HFFc6 (cell line): Measurements from ENCODE around the gene POLR2E. TPM values are rescaled to one million over a fixed set of nuclear protein-coding genes. Genes with fewer than 3 reads are reported as not detected.

Experiments used
- DNase-seq: peaks from one replicate; pipeline ENCODE4 v3.0.0-alpha.2; 2018
- H3K27ac Mint-ChIP-seq: 2 replicates; pipeline ENCODE4 v1.8.0; 2020; ENCODE audit warnings: mild to moderate bottlenecking, mixed read lengths
- H3K27me3 Mint-ChIP-seq: 2 replicates; pipeline ENCODE4 v1.8.0; 2021; ENCODE audit warnings: mild to moderate bottlenecking, moderate library complexity, mixed read lengths; ENCODE audit not compliant: insufficient read depth
- H3K36me3 Mint-ChIP-seq: 2 replicates; pipeline ENCODE4 v1.8.0; 2021; ENCODE audit warnings: low read depth, mixed read lengths
- H3K4me1 Mint-ChIP-seq: 2 replicates; pipeline ENCODE4 v1.8.0; 2020; ENCODE audit warnings: low read depth, mixed read lengths
- H3K4me3 Mint-ChIP-seq: 2 replicates; pipeline ENCODE4 v1.8.0; 2020; ENCODE audit warnings: mild to moderate bottlenecking, moderate library complexity, mixed read lengths
- H3K9me3 Mint-ChIP-seq: 2 replicates; pipeline ENCODE4 v1.8.0; 2020; ENCODE audit warnings: mild to moderate bottlenecking, mixed read lengths
- CTCF ChIP-seq: fragments of 200-600 bp; sonication (generic); IDR thresholded peaks from 2 replicates; pipeline ENCODE4 v1.5.0; 2021; ENCODE audit warnings: antibody characterized with exemption, mild to moderate bottlenecking
- total RNA-seq, 6 experiments: library from RNA; stranded (reverse); fragmentation: NEBNext Ultra II Directional; extraction: Animal tissue kit (Norgen Biotek cat#: 25700); gene quantifications; 2 replicates in 1 of 6; 3 replicates in 5 of 6; pipeline ENCODE4 v1.2.3, GENCODE V29; 2021

The POLR2E gene
- total RNA-seq, 6 experiments from 2014 or later = 224 to 289 (median 250) TPM

DNA sequence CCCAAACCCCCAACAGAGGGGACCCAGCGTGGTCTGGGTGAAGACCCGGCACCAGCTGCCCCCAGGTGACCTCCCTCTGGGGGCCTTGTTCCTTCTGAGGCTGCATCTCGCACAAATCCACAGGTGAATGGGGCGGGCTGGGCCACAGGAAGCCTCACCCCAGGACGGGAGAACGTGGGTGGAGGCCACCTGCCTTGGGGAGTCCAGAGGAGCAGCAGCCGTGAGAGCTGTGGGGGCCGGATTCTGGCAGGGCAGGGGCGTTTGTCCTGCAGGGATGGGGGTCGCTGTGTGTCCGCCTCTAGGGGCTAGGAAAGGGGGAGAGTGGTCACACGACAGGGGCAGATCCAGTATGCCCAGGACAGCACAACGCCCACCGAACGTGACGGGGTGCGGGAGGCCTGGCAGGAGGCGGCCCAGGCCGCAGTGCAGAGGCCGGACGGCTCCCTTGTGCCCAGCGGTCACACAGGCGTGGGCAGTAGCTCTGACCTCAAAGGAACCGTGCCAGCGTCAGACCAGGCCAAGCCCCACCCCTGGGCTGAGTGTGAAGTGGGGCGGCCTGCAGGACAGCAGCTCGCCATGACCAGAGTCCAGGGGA lies 6.7 kb downstream of the POLR2E start:
- H3K36me3 Mint-ChIP-seq = no peaks in the 10 kb centered on the region
- TF ChIP-seq CTCF = no peak
- H3K4me1 Mint-ChIP-seq = peaks cover under 1% of the 10 kb centered on the region; the same call in 1 of the 2 replicates
- no peaks in the 10 kb centered on the region for H3K9me3 Mint-ChIP-seq
- DNase-seq = no peak
- H3K27me3 Mint-ChIP-seq = no peaks in the 10 kb centered on the region; the same call in 1 of the 2 replicates
- H3K27ac Mint-ChIP-seq = no peak overlapping the region
- no peak overlapping the region for H3K4me3 Mint-ChIP-seq

DNA sequence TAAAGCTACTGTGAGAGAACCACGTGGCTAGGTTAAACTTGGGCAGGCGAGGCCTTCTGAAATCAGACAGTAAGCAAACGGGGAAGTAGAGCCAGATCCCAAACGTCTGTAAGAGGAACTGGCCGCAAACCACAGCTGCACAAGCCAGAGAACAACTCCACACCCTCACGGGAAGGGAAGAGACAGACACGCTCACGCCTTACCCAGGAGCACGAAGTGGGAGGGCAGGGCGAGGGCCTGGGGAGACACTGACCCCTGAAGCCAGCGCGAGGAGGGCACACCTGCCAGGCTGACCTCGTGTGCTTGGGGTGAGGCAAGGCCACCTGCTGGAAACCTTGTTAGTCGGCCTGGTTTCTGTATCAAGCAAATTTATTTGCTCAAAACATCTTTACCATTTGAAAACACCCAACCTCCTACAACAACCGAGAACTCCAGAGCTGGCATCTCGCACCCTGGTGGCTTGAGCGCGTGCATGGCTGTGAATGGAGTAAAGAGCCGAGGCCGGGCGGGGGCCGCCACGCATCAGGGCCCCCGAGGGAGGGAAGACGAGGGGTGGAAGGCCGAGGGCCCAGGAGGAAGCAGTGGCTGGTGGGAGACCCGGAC lies 7.3 kb downstream of the POLR2E start:
- H3K27ac Mint-ChIP-seq = no peak overlapping the region
- no peaks in the 10 kb centered on the region for H3K9me3 Mint-ChIP-seq
- DNase-seq = no peak
- no peaks in the 10 kb centered on the region for H3K4me1 Mint-ChIP-seq
- no peaks in the 10 kb centered on the region for H3K36me3 Mint-ChIP-seq
- H3K27me3 Mint-ChIP-seq = no peaks in the 10 kb centered on the region; the same call in 1 of the 2 replicates
- TF ChIP-seq CTCF = no peak
- H3K4me3 Mint-ChIP-seq = no peak overlapping the region

DNA sequence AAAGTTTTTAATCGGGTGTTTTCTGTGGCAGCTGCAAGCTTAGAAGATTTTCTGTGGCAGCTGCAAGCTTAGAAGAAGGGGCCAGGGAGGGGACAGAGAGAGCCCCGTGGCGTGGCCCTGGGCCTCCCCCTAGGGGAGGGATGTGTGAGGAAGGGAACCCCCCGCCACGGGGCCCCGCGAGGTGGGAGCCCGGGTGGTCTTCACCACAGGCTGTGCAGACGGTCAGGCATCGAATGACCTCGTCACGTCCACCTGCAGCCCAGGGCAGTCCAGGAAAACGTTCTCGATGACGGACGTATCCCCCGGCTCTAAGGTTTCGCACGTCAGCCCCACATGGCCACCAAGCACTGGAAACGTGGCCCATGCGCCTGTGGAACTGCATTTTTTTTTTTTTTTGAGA lies 8.6 kb downstream of the POLR2E start:
- no peak for TF ChIP-seq CTCF

DNA sequence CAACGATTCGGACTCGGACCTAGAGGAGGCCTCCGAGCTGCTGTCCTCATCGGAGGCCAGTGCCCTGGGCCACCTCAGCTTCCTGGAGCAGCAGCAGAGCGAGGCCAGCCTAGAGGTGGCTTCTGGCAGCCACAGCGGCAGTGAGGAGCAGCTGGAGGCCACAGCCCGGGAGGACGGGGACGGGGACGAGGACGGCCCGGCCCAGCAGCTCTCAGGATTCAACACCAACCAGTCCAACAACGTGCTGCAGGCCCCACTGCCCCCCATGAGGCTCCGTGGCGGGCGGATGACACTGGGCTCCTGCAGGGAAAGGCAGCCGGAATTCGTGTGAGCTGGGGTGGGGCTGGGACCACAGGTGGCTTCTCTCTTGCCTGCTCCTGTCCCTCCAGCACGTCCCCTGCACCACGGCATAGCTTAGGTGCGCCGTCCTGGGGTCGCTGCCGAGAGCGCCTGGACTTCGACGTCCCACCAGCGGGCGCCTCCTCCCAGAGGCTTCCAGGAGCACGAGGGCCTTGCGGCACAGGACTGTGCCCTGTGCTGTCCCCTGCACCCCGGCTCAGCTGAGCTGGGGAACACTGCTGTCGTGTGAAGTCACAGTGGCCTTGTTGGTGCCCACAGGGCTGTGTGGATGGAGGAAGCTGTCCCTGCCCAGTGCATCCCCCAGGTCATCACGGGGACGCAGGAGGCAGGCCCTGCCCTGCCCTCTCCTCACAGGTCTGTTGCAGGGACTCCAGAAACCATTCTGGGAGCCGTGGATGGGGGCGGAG lies 9.3 kb downstream of the POLR2E start:
- Mint-ChIP-seq H3K4me3 (no peak overlapping the region), H3K9me3 (no peaks in the 10 kb centered on the region), H3K4me1 (no peaks in the 10 kb centered on the region), H3K27me3 (no peaks in the 10 kb centered on the region; the same call in 1 of the 2 replicates), H3K27ac (no peak overlapping the region), H3K36me3 (no peaks in the 10 kb centered on the region)
- no peak for TF ChIP-seq CTCF
- DNase-seq = no peak

More for the DNA sequence above, 8.6 kb downstream of the POLR2E start:
- H3K4me1 Mint-ChIP-seq = no peaks in the 10 kb centered on the region
- no peak overlapping the region for H3K4me3 Mint-ChIP-seq
- no peaks in the 10 kb centered on the region for H3K9me3 Mint-ChIP-seq
- no peak overlapping the region for H3K27ac Mint-ChIP-seq
- H3K27me3 Mint-ChIP-seq = no peaks in the 10 kb centered on the region; the same call in 1 of the 2 replicates
- no peak for DNase-seq
- H3K36me3 Mint-ChIP-seq = no peaks in the 10 kb centered on the region

GRCh38 chr19:1085053-1085658 lies 10.0 kb downstream of the POLR2E start:
- Mint-ChIP-seq H3K4me1 (no peaks in the 10 kb centered on the region), H3K4me3 (no peak overlapping the region), H3K27ac (no peak overlapping the region; the same call in 1 of the 2 replicates), H3K27me3 (no peaks in the 10 kb centered on the region; the same call in 1 of the 2 replicates), H3K9me3 (no peaks in the 10 kb centered on the region), H3K36me3 (no peaks in the 10 kb centered on the region)
- TF ChIP-seq CTCF = no peak
- no peak for DNase-seq
